Measurements from ENCODE around the gene BPI.
"Not testable (repeated sequence)": the region's sequence is repeated elsewhere in the genome, so short reads cannot be mapped to it uniquely, and the experiment has no call there.

Gene BPI

GRCh38 chr20:38278763-38279162 is 25.2 kb upstream of the BPI start:
- DNase-seq = no peak

- DNase-seq = not testable (repeated sequence)
Observed at GRCh38 chr20:38281176-38281915, 22.6 kb upstream of the BPI start.

- no peak for DNase-seq
Observed at GRCh38 chr20:38283236-38283635, 20.7 kb upstream of the BPI start.

- DNase-seq = not testable (repeated sequence)
Observed at GRCh38 chr20:38284066-38284650, 19.8 kb upstream of the BPI start.

GRCh38 chr20:38284893-38285444 is 19.0 kb upstream of the BPI start:
- DNase-seq = no peak

DNA sequence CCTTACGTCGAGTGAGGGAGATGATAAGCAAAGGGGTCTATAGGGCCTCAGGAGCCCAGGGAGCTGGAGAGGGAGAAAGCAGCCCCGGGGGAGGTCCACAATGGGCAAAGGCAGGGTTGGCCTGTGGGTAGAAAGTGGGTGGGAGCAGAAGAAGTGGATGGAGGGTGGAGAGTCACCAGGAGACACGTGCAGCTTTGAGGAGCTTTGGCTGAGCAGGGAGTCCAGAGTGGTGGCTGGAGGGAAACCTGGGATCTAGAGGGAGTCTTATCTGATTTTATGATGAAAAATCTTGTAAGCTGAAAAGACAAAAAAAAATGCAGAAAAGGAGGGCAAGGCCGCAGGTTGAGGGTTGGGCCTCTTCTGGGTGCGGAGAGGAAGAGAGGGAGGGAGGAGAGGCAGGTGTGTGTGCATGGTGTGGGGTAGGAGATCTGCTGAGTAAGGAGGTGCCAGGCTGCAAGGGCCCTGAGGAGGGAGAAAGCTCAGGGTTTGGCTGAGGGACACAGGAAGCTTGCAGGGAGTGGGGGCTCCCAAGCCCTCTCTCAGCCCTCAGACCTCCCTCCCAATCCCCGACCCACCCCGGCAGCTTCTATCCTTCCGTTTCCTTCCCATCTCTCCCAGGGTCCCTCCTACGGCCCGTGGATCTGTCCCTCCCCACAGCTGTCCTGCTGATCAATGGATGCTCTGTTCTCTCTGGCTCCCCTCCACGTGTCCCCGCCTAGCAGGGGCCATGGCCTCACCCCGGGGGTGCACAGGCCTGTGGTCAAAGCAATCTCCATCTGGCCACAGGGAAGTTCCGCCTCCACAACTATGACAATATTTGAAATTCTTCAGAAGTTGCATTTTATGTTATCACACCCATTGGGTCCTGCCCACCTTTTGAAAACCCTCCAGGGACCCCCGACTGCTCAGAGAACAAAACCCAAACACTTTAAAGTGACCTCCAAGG is 17.1 kb upstream of the BPI start:
- DNase-seq = no peak

DNA sequence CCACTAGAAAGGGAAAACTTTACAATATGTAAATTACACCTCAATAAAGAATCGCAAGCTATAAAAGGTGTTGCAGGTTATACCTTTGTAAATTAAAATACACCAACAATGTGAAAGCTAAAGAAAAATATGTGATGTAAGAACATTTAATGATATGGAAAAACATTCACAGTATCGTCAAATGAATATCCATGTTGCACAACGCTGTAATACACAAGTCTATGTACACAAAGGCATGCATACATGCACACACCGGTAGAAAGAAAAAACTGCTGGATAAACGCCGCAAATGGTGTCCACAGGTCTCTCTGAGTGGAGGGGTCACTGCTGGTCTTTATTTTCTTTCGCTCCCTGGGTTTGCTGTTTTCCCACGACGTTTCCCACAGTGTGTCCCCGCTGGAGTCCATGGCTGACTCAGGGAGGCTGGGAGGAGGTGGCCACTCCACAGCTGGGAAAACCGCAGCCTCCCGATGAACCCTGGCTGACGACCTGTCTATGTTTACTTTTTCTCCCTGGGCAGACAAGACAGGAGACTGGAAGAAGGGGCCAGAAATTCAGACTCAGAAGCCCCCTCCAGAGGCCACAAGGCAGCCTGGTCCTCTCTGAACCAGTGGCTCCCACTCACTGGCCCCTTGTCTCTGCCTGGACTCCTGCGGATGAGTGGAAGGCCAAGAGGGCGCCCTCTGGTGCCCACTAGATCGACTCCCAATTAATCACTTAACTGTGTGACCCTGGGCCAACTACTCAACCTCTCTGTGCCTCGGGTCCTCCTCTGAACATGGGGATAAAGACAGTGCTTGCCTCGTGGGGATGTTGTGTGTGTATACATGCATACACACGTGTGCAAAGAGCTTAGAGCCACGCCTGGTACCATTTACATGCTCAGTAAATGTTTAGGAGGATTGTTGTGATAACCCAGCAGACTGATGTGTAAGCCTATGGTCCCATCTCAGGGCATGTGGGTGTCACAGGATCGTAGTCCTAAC is 12.8 kb upstream of the BPI start:
- no peak for DNase-seq

- no peak for DNase-seq
Observed at GRCh38 chr20:38291966-38292365, 12.0 kb upstream of the BPI start.

GRCh38 chr20:38293491-38294065 is 10.4 kb upstream of the BPI start:
- DNase-seq = no peak

DNA sequence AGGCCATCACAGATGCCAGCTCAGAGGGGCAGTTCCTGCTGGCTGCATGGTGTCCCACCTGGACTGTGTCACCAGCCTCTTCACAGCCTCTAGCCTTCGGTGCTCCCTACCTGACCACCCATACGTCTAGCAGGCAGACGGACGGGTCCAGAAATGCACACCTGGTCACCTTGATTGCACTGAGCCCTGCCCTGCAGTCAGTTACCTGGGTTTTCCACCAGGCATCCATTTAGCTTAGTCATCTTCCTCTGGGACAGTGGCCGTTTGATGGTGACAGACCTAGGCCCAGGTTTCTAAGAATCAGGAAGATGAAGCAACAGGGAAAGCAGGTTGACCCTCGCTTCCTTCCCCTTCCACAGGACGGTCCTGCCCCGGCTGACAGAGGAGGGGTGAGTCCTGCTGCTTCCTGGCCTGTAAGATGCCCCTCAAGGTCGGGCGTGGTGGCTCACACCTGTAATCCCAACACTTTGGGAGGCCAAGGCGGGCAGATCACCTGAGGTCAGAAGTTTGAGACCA is 9.8 kb upstream of the BPI start:
- no peak for DNase-seq

GRCh38 chr20:38295811-38296210 is 8.1 kb upstream of the BPI start:
- DNase-seq = no peak

DNA sequence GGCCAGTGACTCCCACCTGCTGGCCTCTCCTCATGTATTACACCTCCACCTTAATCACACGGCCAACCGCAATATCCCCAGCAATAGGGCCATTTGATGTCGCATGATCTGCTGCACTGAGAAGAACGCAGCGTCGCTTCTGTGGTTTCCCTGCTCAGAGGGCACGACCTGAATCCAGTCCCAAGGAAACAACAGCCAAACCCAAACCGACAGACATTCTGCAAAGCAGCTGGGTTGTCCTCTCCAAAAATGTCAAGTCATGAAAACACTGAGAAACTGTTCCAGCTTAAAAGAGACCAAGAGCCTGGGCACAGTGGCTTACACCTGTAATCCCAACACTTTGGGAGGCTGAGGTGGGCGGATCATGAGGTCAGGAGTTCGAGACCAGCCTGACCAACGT is 7.5 kb upstream of the BPI start:
- DNase-seq = no peak

DNA sequence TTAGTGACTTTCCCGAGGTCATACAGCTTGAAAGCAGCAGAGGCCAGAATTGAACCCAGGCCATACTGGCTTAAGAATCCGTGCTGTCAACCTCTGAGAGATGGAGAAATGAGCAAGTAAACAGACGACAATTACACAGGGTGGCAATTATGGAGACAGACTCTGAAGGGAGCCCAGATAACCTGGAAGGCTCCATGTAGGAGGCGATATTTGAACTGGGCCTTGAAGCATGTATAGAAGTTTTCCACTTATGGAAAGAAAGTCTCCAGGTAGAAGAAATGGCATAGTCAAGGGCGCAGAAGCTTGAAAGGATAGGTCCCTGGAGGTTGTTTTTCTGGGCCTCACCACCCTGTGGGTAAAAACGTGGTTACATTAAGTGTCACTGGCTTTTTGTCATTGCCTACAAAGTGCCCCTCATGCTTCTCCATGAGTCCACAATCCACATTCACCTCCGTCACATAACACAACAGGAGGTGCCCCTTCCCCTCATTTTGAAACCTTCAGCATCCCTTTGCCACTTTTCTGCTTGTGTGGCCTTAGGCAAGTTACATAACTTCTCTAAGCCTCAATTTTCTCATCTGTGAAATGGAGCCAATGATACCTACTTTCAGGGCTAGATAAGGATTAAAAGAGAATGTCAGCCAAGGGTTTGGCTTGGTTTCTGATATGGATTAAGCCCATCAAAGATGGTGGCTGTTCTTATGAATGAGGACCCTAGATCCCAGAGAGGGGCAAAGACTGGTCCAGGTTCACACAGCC is 5.9 kb upstream of the BPI start:
- no peak for DNase-seq

DNA sequence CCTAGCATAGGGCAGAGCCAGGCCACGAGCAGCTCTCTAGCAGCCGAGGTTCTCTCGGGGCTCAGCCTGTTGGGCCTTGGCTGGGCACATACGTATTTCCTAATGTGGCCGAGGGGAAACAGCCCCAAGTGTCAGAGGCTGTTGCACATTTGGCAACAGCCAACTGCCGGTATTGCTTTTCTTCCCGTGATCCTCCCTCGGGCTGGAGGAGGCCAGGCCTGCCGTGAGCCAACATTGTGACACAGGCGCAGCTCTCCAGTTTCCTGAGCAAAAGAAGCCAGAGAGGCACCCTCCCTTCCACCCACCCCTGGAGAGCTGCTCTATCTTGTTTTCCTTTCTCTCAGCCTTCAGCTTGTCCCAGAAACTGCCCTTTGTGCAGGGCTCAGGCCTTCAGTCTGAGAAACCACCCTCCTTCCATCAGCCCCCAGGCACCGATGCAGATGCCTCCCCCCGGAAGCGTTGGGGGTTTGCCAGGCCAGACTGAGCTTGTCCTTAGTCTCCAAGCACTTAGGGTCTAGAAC is 5.1 kb upstream of the BPI start:
- no peak for DNase-seq

GRCh38 chr20:38299963-38300362 is 4.0 kb upstream of the BPI start:
- no peak for DNase-seq

- no peak for DNase-seq
Observed at GRCh38 chr20:38300438-38300837, 3.5 kb upstream of the BPI start.

GRCh38 chr20:38301309-38301708 is 2.6 kb upstream of the BPI start:
- DNase-seq = no peak

GRCh38 chr20:38302786-38303185 is 1.2 kb upstream of the BPI start:
- no peak for DNase-seq

- DNase-seq = no peak
Observed at GRCh38 chr20:38304845-38305447, 990 bp downstream of the BPI start.

- DNase-seq = no peak
Observed at GRCh38 chr20:38305541-38305940, 1.6 kb downstream of the BPI start.
